CD4-positive, alpha-beta T cell (primary cell): ENCODE measurements around the gene TADA3. TPM values are rescaled to one million over a fixed set of nuclear protein-coding genes. Genes with fewer than 3 reads are reported as not detected.

Experiments
- ATAC-seq: fragments of 200-7000 bp; cut with Tn5 transposase; one replicate; pipeline ENCODE4 v1.10.0; 2022; ENCODE audit warnings: mild to moderate bottlenecking; ENCODE audit not compliant: poor library complexity
- CTCF ChIA-PET: fragments of 350-600 bp; sonication (Branson Sonifier 250); formaldehyde crosslinking; loops from one replicate; lab custom pipeline; 2021; ENCODE audit warnings: antibody characterized with exemption, inconsistent platforms; lab: Charles Lee
- POLR2A ChIA-PET: fragments of 350-600 bp; sonication (Branson Sonifier 250); formaldehyde crosslinking; loops from one replicate; lab custom pipeline; 2021; ENCODE audit warnings: antibody characterized with exemption, inconsistent platforms; lab: Charles Lee
- DNase-seq, 14 experiments: peaks; one replicate each; pipeline ENCODE4 v3.0.0-alpha.2; 2013 to 2020; ENCODE audit warnings: mixed read lengths in 2 of 14
- H3K27ac ChIP-seq, 2 donors: one replicate each; pipeline versions ENCODE4 v1.5.1 to v1.7.0; 2013; ENCODE audit warnings: low read length in 2 of 2, low read depth in 1 of 2, mild to moderate bottlenecking in 1 of 2
- H3K27me3 ChIP-seq, 2 experiments: 1 replicate in 1 of 2; 2 replicates in 1 of 2; pipeline versions ENCODE4 v1.6.1 to v1.7.0; 2013; ENCODE audit warnings: low read length in 2 of 2, control low read depth in 1 of 2, mild to moderate bottlenecking in 1 of 2, moderate library complexity in 1 of 2; ENCODE audit not compliant: insufficient read depth in 2 of 2, control insufficient read depth in 1 of 2
- H3K36me3 ChIP-seq: one replicate; pipeline ENCODE4 v1.6.1; 2013; ENCODE audit warnings: low read length, control low read depth; ENCODE audit not compliant: insufficient read depth
- H3K4me1 ChIP-seq: one replicate; pipeline ENCODE4 v1.6.1; 2013; ENCODE audit warnings: low read length, control low read depth; ENCODE audit not compliant: insufficient read depth
- H3K4me3 ChIP-seq: one replicate; pipeline ENCODE4 v1.5.1; 2013; ENCODE audit warnings: mild to moderate bottlenecking, low read length, moderate library complexity
- H3K9me3 ChIP-seq, 2 experiments: 1 replicate in 1 of 2; 2 replicates in 1 of 2; pipeline versions ENCODE4 v1.6.1 to v1.7.0; 2013; ENCODE audit warnings: low read length in 2 of 2, mild to moderate bottlenecking in 2 of 2, control low read depth in 1 of 2, moderate library complexity in 1 of 2; ENCODE audit not compliant: control insufficient read depth in 1 of 2, insufficient read depth in 1 of 2
- H3K27ac Mint-ChIP-seq: one replicate; pipeline ENCODE4 v1.8.0; 2020; ENCODE audit warnings: mixed read lengths
- H3K27me3 Mint-ChIP-seq: one replicate; pipeline ENCODE4 v1.8.0; 2021; ENCODE audit warnings: mixed read lengths
- H3K36me3 Mint-ChIP-seq: one replicate; pipeline ENCODE4 v1.8.0; 2021; ENCODE audit warnings: low read depth, mixed read lengths
- H3K4me1 Mint-ChIP-seq: one replicate; pipeline ENCODE4 v1.8.0; 2021; ENCODE audit warnings: low read depth, mixed read lengths
- H3K4me3 Mint-ChIP-seq: one replicate; pipeline ENCODE4 v1.8.0; 2020; ENCODE audit warnings: mild to moderate bottlenecking, mixed read lengths
- H3K9me3 Mint-ChIP-seq: one replicate; pipeline ENCODE4 v1.8.0; 2020; ENCODE audit warnings: mixed read lengths
- CTCF ChIP-seq: fragments of 200-600 bp; IDR thresholded peaks from one replicate; pipeline ENCODE4 v1.8.0; 2022; ENCODE audit warnings: antibody characterized with exemption, mild to moderate bottlenecking
- intact Hi-C, 2 experiments: fragments of 100-400 bp; cut with DNase I in 1 of 2; cut with micrococcal nuclease in 1 of 2; formaldehyde crosslinking; loops; one replicate each; pipeline versions ENCODE4 v1.15.1 to v1.9.0; 2023 to 2025; cut with DNase I, micrococcal nuclease
- total RNA-seq, 174 experiments: library from RNA in 2 of 174; stranded (reverse) in 2 of 174; gene quantifications; one replicate each; pipeline ENCODE4 v1.2.3 and lab custom pipeline; 2021 to 2026

The TADA3 gene
- total RNA-seq, 2 experiments from 2014 or later: 14.7 to 16.5 TPM

- CTCF ChIA-PET: interaction anchor here (0.5 to 1.3 kb wide), 3 partner anchors 19 to 55 kb away, joined by 3 to 4 read pairs (median 3); partner anchors contain the start of gene OGG1
- no peak for TF ChIP-seq CTCF
- Histone ChIP-seq H3K4me3 (no peak overlapping the region), H3K36me3 (peaks cover 65% of the 10 kb centered on the region), H3K9me3 (no peaks in the 10 kb centered on the region), H3K27ac (no peak overlapping the region), H3K27me3 (no peaks in the 10 kb centered on the region), H3K4me1 (peaks cover 55% of the 10 kb centered on the region)
- Mint-ChIP-seq H3K9me3 (no peaks in the 10 kb centered on the region), H3K4me3 (no peak overlapping the region), H3K4me1 (peaks cover 65% of the 10 kb centered on the region), H3K27ac (no peak overlapping the region), H3K27me3 (no peaks in the 10 kb centered on the region), H3K36me3 (peaks cover 57% of the 10 kb centered on the region)
- ATAC-seq (peak; percentile 37), DNase-seq (peak in 2 of 14 experiments; percentile 40 to 41)
- intact Hi-C loops: no loop called here
- POLR2A ChIA-PET: interaction anchor here (3.6 kb wide), 1 partner anchor 10 kb away, joined by 26 read pairs; the partner anchor contains the start of genes ARPC4 and TADA3
These were observed 9.5 kb downstream of the TADA3 start for GRCh38 chr3:9782770-9783169.

- Histone ChIP-seq H3K9me3 (no peaks in the 10 kb centered on the region), H3K4me3 (no peak overlapping the region), H3K27ac (no peak overlapping the region), H3K4me1 (peaks cover 53% of the 10 kb centered on the region), H3K27me3 (no peaks in the 10 kb centered on the region), H3K36me3 (peaks cover 58% of the 10 kb centered on the region)
- H3K4me1 Mint-ChIP-seq: peaks cover 65% of the 10 kb centered on the region
- CTCF ChIA-PET: interaction anchor here (0.5 to 1.3 kb wide), 3 partner anchors 19 to 82 kb away, joined by 3 read pairs; partner anchors contain the start of gene OGG1
- no peak overlapping the region for H3K4me3 Mint-ChIP-seq
- intact Hi-C loops: no loop called here
- ATAC-seq: no peak
- DNase-seq: no peak
- no peak overlapping the region for H3K27ac Mint-ChIP-seq
- no peak for TF ChIP-seq CTCF
- H3K36me3 Mint-ChIP-seq: peaks cover 50% of the 10 kb centered on the region
- no peaks in the 10 kb centered on the region for H3K9me3 Mint-ChIP-seq
- H3K27me3 Mint-ChIP-seq: no peaks in the 10 kb centered on the region
- POLR2A ChIA-PET: interaction anchor here (3.6 kb wide), 1 partner anchor 11 kb away, joined by 26 read pairs; the partner anchor contains the start of genes ARPC4 and TADA3
These were observed 10.2 kb downstream of the TADA3 start for GRCh38 chr3:9781978-9782603.

GRCh38 chr3:9781551-9781950 lies 10.7 kb downstream of the TADA3 start:
- H3K9me3 Mint-ChIP-seq: no peaks in the 10 kb centered on the region
- no peak for DNase-seq
- Histone ChIP-seq H3K27me3 (no peaks in the 10 kb centered on the region), H3K4me3 (no peak overlapping the region), H3K36me3 (peaks cover 54% of the 10 kb centered on the region), H3K4me1 (peaks cover 50% of the 10 kb centered on the region), H3K9me3 (no peaks in the 10 kb centered on the region), H3K27ac (no peak overlapping the region)
- ATAC-seq: no peak
- ChIA-PET CTCF (interaction anchor here (0.6 to 1.3 kb wide), 2 partner anchors 32 to 82 kb away, joined by 3 read pairs; partner anchors contain the start of gene OGG1), POLR2A (interaction anchor here (3.6 kb wide), 1 partner anchor 12 kb away, joined by 26 read pairs; the partner anchor contains the start of genes ARPC4 and TADA3)
- H3K27me3 Mint-ChIP-seq: no peaks in the 10 kb centered on the region
- peaks cover 45% of the 10 kb centered on the region for H3K36me3 Mint-ChIP-seq
- TF ChIP-seq CTCF: no peak
- intact Hi-C loops: no loop called here
- H3K4me1 Mint-ChIP-seq: peaks cover 61% of the 10 kb centered on the region
- peak overlapping the region; percentile 16 for H3K4me3 Mint-ChIP-seq
- no peak overlapping the region for H3K27ac Mint-ChIP-seq
